Measurements from ENCODE around the gene PDPN.
A peak's percentile ranks its signal among the peaks of the same experiment; 100 is the strongest.

- TF ChIP-seq, protein P1, sequence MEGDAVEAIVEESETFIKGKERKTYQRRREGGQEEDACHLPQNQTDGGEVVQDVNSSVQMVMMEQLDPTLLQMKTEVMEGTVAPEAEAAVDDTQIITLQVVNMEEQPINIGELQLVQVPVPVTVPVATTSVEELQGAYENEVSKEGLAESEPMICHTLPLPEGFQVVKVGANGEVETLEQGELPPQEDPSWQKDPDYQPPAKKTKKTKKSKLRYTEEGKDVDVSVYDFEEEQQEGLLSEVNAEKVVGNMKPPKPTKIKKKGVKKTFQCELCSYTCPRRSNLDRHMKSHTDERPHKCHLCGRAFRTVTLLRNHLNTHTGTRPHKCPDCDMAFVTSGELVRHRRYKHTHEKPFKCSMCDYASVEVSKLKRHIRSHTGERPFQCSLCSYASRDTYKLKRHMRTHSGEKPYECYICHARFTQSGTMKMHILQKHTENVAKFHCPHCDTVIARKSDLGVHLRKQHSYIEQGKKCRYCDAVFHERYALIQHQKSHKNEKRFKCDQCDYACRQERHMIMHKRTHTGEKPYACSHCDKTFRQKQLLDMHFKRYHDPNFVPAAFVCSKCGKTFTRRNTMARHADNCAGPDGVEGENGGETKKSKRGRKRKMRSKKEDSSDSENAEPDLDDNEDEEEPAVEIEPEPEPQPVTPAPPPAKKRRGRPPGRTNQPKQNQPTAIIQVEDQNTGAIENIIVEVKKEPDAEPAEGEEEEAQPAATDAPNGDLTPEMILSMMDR (conservative IDR thresholded peaks at IDR 0.05) = peak; percentile 33; the same call in 1 of the 2 replicates
- TF ChIP-seq EZH2 (IDR thresholded peaks at IDR 0.05; ENCODE audit: low read depth) = no peak
These were observed 12.7 kb upstream of the PDPN start for GRCh38 chr1:13570924-13571323.

All from PC-9 (cell line).